Pancreas (tissue), 10 donors: Measurements from ENCODE around the gene CD44. TPM values are rescaled to one million over a fixed set of nuclear protein-coding genes. Genes with fewer than 3 reads are reported as not detected.

ENCODE experiments used
- ATAC-seq, 4 donors: fragments of 200-7000 bp; cut with Tn5 transposase; one replicate each; pipeline versions ENCODE4 v1.8.0 to v1.9.1; 2020; ENCODE audit warnings: mild to moderate bottlenecking in 4 of 4, moderate library complexity in 4 of 4
- DNase-seq, 6 donors: peaks; one replicate each; pipeline ENCODE4 v3.0.0-alpha.2; 2020
- FAIRE-seq: peaks from 2 replicates; lab custom pipeline; 2012; peaks lifted over from hg19 to GRCh38; lab: Jason Lieb, UNC
- H3K27ac ChIP-seq, 4 donors: fragments of 200-600 bp; sonication (generic); 1 replicate in 3 of 4; 2 replicates in 1 of 4; pipeline versions ENCODE4 v1.5.0 to v1.8.0; 2020
- H3K27me3 ChIP-seq, 4 donors: fragments of 200-600 bp; one replicate each; pipeline ENCODE4 v1.8.0; 2021
- H3K36me3 ChIP-seq, 3 donors: fragments of 200-600 bp; sonication (generic) in 1 of 3; one replicate each; pipeline versions ENCODE4 v1.5.0 to v1.8.0; 2020 to 2021
- H3K4me1 ChIP-seq, 3 donors: fragments of 200-600 bp; one replicate each; pipeline ENCODE4 v1.8.0; 2021
- H3K4me3 ChIP-seq, 4 donors: fragments of 200-600 bp; sonication (generic) in 2 of 4; one replicate each; pipeline versions ENCODE4 v1.5.0 to v1.8.0; 2020 to 2021
- H3K9me3 ChIP-seq, 4 donors: fragments of 200-600 bp; one replicate each; pipeline ENCODE4 v1.8.0; 2021
- CTCF ChIP-seq, 4 donors: fragments of 200-600 bp; sonication (generic) in 3 of 4; IDR thresholded peaks; one replicate each; pipeline versions ENCODE4 v1.5.0 to v1.8.0; 2021; ENCODE audit warnings: antibody characterized with exemption in 4 of 4
- WGBS, 2 donors: extraction: QIAGEN DNeasy Blood & Tissue Kit; methylation state at CpG; one replicate each; pipeline ENCODE4 v1.1.7; 2013; 5-methylcytosine and 5-hydroxymethylcytosine counted together
- intact Hi-C, 3 donors: fragments of 100-400 bp; cut with DNase I; formaldehyde crosslinking; loops; one replicate each; pipeline versions ENCODE4 v1.11.1 to v1.14.2; 2022
- polyA plus RNA-seq, 2 donors: library from polyadenylated mRNA; stranded (reverse); fragments of 200-250 nt; gene quantifications; one replicate each; pipeline ENCODE4 v1.2.3, GENCODE V29; 2013
- total RNA-seq, 6 donors: library from RNA; stranded (reverse); fragmentation: NEBNext Ultra II Directional in 4 of 6; extraction: Animal tissue kit (Norgen Biotek cat#: 25700) in 4 of 6; gene quantifications; one replicate each; pipeline versions ENCODE4 v1.2.1 to v1.2.4, GENCODE V29; 2021 to 2023
- donor health status: healthy with polysubstance abuse.
- donor health status: DM: no; HTN: no; CAD: no; lungs with moderate emphysema.
- donor health status: DM: no; HTN: no; CAD: no.
- donor health status: control.
- donor health status: control.
- donor health status: Bipolar disorder and iron deficiency.
- donor health status: DM: yes; HTN: yes; CAD: no.
- donor health status: DM: no; HTN: no; CAD: no.
- donor health status: DM: no; HTN: no; CAD: no.
- donor health status: DM: yes; HTN: yes; CAD: no.

Gene CD44
- total and polyA plus RNA-seq, 8 donors, result 133 to 677 (median 375) TPM

GRCh38 chr11:35115688-35116030 lies 23.3 kb upstream of the CD44 start:
- DNase-seq (no peak), ATAC-seq (no peak), FAIRE-seq (no peak)
- Histone ChIP-seq H3K4me3 (no peak overlapping the region), H3K27me3 (no peaks in the 10 kb centered on the region), H3K9me3 (no peaks in the 10 kb centered on the region), H3K36me3 (no peaks in the 10 kb centered on the region), H3K27ac (no peak overlapping the region), H3K4me1 (peaks cover 5 to 10% (median 7%) of the 10 kb centered on the region in 3 donors)
- WGBS, 2 donors, result 96 to 98% methylated on average over 4 of the region's 4 CpGs
- intact Hi-C loops, result no loop called here
- no peak for TF ChIP-seq CTCF (IDR thresholded peaks at IDR 0.05)

- intact Hi-C loops, result no loop called here
- peaks cover 5 to 10% (median 7%) of the 10 kb centered on the region in 3 donors for H3K4me1 ChIP-seq
- H3K27me3 ChIP-seq, result no peaks in the 10 kb centered on the region
- DNase-seq, result no peak
- WGBS, 2 donors, result 74 to 75% methylated on average over 5 of the region's 5 CpGs
- no peak for TF ChIP-seq CTCF (IDR thresholded peaks at IDR 0.05)
- no peaks in the 10 kb centered on the region for H3K9me3 ChIP-seq
- H3K27ac ChIP-seq, result peak overlapping the region; percentile 31 to 66 (median 60)
- no peak for FAIRE-seq
- no peaks in the 10 kb centered on the region for H3K36me3 ChIP-seq
- H3K4me3 ChIP-seq, result no peak overlapping the region
- peak in 1 of 4 donors; percentile 45 for ATAC-seq
Measured at GRCh38 chr11:35116245-35116644, 22.7 kb upstream of the CD44 start.

GRCh38 chr11:35116762-35117640 lies 22.0 kb upstream of the CD44 start:
- Histone ChIP-seq H3K4me3 (no peak overlapping the region), H3K27me3 (no peaks in the 10 kb centered on the region), H3K9me3 (no peaks in the 10 kb centered on the region), H3K36me3 (no peaks in the 10 kb centered on the region), H3K4me1 (peaks cover 5 to 10% (median 7%) of the 10 kb centered on the region in 3 donors), H3K27ac (peak overlapping the region; percentile 31 to 66 (median 60))
- 34 to 37% methylated on average over 4 of the region's 4 CpGs for WGBS, 2 donors
- ATAC-seq (peak; percentile 94 to 97 (median 95)), DNase-seq (peak; percentile 72 to 92 (median 89)), FAIRE-seq (no peak)
- no peak for TF ChIP-seq CTCF (IDR thresholded peaks at IDR 0.05)
- intact Hi-C loops, result no loop called here

GRCh38 chr11:35118906-35119305 lies 20.1 kb upstream of the CD44 start:
- 94 to 95% methylated on average over 4 of the region's 4 CpGs for WGBS, 2 donors
- no peak for ATAC-seq
- H3K4me3 ChIP-seq, result no peak overlapping the region

More at GRCh38 chr11:35118906-35119305, 20.1 kb upstream of the CD44 start:
- Histone ChIP-seq H3K27ac (no peak overlapping the region), H3K36me3 (no peaks in the 10 kb centered on the region), H3K4me1 (peaks cover 5 to 10% (median 7%) of the 10 kb centered on the region in 3 donors), H3K9me3 (no peaks in the 10 kb centered on the region), H3K27me3 (no peaks in the 10 kb centered on the region)
- DNase-seq (no peak), FAIRE-seq (no peak)
- no peak for TF ChIP-seq CTCF (IDR thresholded peaks at IDR 0.05)
- intact Hi-C loops, result no loop called here
